Fibroblast of upper back skin (primary cell): ENCODE results near the gene RPS19.

Source experiments
- DNase-seq: peaks from one replicate; pipeline ENCODE4 v3.0.0-alpha.2; 2013

The RPS19 gene

DNA sequence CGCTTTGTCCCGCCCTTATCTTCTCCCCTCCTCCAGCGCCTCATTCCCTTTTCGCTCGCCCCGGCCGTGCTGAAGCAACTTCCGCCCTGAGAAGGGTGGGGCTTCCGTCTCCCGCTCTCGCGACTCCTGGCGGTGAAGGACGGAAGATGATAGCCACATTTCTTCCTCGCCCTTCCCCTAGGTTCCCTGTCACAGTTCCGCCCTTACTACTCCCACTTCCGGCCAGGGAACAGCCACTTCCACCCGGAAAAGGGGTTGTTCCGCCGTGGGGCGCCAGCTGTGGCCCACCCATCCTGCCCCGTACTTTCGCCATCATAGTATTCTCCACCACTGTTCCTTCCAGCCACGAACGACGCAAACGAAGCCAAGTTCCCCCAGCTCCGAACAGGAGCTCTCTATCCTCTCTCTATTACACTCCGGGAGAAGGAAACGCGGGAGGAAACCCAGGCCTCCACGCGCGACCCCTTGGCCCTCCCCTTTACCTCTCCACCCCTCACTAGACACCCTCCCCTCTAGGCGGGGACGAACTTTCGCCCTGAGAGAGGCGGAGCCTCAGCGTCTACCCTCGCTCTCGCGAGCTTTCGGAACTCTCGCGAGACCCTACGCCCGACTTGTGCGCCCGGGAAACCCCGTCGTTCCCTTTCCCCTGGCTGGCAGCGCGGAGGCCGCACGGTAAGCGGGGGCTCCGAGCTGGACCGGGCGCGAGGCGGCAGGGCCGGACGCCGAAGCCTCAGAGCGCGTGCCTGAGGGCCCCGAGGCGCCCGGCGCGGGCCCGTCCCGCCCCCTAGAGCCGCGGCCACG, at the start of gene RPS19:
RPS19 (plus strand) TSS at position 638 of the 801 bp plus-strand sequence. CDS start 520 bp downstream, outside the sequence.
- DNase-seq, result peak; percentile 99

DNA sequence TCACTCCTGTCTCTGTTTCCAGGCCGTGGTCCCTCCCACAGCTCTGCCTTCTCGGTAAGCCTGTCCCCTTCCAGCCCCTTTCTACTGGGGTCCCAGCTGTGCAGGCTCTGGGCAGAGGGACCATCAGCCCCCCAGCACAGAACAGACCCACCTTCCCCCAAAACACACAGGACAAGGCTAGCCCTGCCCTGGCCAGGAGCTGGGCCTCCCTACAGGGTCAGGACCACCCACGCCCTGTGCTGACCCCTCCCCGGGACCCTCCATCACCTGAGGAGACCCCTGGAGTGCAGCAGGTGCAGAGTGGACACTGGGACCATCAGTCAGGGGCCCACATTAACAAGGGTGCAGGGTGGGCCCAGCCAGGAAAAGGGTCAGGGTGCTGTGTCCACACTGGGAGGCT, 49.8 kb upstream of the RPS19 start:
- DNase-seq, result no peak

DNA sequence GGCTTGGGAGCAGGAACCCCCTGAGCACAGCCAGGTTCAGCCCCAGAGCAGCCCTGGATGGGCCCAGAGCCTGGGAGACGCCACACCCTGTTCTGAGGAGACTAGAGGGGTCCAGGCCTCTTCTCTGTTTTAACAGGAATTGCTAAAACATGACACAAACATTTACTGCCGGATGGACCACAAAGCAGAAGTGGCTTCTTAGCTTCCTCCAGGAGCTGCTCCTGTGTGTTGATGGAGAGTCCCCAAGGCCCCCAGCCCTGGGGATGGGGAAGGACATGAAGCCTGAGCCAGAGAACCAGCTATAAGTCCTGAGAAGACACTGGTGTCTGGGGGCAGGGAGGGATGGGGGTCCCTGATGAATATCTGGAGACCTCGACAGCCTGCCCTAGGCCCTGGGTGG, 49.0 kb upstream of the RPS19 start:
- DNase-seq, result no peak

DNA sequence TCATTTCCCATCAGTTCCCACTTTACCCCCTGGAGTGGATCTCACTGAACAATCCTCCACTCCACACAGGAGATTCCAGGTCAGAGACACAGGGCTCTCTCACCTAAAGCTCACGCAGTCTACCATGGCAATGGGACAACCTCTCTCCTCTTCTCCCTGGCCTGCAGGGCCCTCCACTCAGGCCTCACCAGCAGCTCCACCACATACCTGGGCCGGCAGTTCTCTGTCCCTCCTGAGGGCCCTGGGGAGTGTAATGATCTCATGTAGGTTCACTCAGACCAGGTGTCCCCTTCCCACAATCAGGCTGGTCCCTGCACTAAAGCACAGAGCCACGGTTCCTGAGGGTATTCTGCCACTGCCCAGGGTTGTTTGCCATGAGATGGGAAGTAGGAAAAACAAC, 48.1 kb upstream of the RPS19 start:
- DNase-seq, result no peak

DNA sequence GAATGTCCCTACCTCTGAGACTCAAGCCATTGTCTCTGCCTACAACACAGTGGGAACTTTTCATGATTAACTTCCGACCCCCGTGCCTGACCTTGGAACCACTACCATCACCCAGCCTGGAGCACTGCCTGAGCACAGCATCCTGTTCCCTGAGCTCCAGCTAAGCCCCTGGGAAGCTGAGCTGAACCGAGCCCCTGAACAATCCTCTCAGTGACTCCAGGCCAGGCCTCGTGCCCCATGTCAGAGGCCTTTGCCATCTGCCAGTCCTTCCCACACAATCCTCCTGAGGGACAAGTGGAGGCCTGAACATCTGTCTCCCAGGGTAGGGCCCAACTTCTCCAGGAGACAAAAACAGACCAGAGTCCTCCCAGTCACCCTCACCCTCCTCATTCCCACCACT, 46.1 kb upstream of the RPS19 start:
- DNase-seq, result no peak

DNA sequence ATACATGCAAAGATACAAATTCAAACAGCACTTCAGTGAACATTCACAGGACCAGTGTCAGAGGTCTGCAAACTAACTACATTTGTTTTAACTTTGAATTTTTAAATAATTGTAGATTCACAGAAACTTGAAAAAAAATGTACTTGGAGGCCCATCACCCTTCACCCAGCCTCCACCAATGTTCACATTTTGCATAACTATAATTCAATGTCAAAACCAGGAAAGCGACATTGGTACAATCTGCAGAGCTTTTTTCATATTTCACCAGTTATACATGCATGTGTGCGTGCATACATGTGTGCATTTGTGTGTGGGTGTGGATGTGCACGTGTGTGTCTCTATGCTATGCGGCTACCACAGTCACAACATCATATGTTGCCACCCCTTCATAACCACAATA, 44.8 kb upstream of the RPS19 start:
- DNase-seq, result no peak

DNA sequence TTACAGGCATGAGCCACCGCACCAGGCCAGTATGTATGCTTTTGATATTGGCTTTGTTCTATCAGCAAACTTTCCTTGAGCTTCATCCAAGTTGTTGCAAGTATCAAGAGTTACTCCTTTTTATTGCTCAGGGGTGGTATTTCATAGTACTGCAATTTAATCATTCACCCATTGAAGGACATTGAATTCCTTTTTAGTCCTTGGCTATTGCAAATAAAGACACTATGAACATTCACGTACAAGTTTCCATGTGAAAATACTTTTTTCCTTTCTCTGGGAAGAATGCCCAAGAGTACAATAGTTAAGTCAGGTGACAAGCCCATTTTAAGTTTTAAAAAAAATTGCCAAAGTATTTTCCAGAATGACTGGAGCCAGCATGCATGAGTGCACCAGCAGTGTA, 43.3 kb upstream of the RPS19 start:
- no peak for DNase-seq

DNA sequence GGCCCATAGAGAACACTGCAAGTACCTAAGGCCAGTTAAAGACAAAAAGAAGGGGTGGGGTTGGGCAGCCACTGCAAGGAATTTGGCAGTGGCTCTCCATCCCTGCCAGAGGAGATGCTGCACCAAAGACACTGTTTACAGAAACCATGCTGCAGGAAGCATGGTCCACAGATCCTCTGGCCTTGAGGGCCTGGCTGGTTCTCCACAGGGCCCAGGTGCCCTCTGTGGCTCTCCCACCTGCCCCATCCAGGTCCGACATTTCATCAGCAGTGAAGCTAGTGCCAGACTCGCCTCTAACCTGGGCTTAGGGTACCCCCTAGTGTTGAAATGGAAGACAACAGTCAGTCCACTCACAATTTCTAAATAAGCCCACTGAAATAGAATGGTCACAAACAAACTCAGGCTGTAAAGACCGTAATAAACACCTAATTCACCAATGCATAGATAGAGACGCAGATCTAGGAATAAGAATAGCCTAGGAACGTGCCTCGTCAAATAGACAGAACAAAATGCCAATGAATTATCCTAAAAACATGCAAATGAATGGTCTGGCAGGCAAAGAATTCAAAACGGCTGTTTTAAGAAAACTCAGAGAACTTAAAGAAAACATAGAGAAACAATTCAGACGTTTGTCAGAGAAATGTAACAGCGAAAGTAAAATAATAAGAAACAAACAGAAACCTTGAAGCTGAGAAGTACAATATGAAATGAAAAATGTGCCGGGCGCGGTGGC, 38.9 kb upstream of the RPS19 start:
- DNase-seq, result peak; percentile 7

DNA sequence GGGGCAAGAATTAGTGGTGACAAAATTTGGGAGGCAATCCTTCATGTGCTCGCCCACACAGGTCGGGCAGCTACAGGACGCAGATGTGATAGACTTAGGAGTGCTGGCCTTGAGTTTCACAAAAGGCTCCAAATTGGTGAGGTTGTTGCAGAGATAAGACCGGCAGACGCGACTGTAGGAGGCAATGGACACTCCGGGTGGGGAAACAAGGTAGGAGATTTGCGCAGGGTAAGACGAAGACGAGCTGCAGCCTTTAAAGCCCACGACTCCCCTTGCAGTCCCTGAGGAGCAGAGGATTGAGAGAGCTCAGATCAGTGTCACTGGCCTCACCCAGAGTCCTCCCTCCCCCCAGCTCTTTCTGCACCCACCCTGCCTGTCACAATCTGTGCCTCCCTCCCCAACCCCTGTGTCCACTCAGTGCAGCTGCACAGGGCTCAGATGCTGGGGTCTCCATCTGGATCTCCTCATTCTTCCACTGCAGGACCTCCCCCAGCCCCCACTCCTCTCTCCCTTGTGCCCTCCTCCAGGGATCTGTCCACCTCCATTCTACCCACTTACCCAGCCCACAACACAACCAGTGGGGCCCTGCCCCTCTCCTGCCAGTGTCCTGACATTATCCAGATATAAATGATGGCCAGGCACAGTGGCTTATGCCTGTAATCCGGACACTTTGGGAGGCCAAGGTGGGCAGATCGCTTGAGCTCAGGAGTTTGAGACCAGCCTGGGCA, 21.9 kb upstream of the RPS19 start:
- no peak for DNase-seq

DNA sequence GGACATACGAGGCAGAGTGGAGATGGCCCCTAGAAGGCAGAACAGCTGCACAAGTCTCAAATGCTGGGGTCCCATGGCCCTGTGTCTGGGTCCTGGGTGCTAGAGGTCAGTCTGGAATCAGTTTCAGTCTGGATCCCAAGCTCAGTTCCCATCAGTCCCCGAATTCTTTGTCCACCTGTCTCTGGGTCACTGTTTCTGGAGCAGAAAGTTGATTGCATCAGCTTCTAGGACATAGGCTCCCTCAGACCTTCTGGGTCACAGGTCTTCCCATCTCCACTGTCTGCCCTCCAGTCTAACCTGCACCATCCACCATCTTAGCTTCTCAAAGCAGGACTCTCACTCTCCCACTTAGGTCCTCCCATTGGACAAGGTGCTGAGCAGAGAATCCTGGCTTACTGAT, 20.8 kb upstream of the RPS19 start:
- no peak for DNase-seq

DNA sequence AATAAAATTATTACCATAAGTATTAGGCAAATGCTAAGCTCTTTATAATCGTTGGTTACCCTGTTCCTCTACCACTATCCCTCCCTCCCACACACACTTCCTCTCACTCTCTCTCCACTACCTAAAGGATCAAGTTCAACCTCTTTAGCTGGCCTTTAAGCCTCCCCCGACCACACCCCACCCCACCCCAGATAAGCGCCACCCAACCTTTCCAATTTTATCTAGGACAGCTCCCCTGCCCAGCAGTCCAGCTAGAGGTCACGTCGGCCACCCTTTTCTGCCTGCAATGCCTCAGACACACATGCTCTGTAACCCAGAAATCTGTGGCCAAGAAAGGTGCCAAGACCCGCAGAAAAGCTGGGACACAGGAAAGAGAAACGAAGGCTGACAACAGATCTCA, 16.7 kb upstream of the RPS19 start:
- DNase-seq, result no peak

DNA sequence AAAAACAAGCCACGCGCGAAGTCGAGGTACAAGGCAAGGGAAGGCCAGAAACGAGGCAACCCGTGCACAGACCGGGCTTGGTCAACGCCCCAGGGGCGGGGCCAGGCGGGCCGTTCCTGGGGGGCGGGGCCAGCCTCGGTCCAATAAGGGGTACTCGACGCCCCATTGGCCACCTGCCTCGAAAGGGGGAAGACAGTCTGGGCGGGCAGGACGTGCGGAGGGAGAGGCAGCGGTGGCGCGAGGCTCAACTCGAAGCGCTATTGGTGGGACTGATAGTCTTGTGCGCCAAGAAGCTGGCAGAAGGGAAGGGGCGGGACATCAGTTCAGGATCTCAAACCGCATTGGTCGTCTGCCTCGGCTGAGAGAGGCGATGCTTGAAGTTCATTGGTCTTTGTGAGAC, 15.5 kb upstream of the RPS19 start, which contains the start of gene LYPD4:
LYPD4 (minus strand) TSS at position 83 of the 400 bp plus-strand sequence. CDS start 5,398 bp downstream, outside the sequence.
- no peak for DNase-seq

DNA sequence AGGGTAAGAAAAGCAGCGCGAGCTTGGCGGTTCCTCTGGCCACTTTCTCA, 15.2 kb upstream of the RPS19 start, which contains the start of gene DMRTC2:
DMRTC2 (plus strand) TSS at position 42 of the 50 bp plus-strand sequence. CDS start 2,387 bp downstream, outside the sequence.
- DNase-seq, result no peak

DNA sequence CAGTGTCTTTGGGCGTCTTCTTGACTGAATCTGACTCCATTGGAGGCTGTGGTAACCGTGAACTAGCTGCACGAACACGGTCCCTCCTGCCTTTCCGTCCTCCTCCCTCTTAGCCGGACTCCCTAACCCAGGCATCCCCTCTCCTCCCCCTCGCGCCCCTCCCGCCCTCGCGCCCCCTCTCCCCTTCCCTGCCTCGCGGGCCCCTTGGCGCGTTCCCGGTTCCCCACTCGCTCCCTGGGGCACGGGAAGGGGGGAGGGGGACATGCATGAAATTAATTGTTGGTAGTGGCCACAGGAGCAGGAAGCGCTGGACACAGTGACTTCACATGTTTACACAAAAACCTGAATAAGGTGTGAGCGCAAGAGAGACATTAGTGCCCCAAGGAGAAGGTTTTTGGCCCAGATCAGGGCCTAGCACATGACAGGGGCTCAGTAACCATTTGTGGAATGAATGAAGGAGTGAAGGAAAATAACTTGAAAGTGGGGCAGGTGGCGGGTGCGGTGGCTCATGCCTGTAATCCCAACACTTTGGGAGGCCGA, 14.9 kb upstream of the RPS19 start:
- DNase-seq, result no peak

DNA sequence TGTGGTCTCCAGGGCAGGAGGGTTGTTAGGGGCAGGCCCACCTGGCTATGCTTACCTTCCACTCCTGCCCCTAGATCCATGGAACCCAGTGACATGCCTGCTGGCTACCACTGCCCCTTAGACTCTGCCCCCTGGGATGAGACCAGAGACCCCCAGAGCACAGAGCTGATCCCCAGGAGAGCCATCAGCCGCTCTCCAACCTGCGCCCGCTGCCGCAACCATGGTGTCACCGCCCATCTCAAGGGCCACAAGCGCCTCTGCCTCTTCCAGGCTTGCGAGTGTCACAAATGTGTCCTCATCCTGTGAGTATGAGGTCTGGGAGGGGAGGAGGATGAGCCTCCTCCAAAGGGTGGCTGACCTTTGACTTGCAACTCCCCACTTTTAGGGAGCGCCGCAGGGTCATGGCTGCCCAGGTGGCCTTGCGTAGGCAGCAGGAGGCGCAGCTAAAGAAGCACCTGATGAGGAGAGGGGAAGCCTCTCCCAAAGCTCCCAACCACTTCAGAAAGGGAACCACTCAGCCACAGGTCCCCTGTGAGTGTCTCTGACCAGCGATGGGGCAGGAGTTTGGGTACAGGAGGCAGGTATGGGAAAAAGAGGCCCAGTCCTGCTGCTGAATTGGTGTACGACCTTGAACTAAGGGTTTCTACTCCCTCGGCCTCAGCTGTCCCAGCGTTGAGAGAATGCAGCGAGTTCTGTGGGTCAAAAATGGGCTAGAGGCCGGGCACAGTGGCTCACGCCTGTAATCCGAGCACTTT, 12.5 kb upstream of the RPS19 start:
- no peak for DNase-seq

DNA sequence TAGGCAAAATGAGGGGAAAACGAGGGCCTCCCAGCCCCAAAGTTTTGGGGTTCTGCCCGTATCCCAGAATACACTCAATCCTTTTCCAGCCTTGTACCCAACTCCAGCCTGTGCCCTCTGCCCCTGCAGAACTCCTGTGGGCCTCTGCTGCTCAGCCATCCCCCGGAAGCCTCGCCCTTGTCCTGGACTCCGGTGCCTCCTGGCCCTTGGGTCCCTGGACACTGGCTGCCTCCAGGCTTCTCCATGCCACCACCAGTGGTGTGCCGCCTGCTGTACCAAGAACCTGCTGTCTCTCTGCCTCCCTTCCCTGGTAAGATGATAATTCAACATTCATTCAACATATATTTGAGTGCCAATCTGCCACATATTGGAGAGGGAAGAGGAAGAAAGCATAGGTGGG, 11.4 kb upstream of the RPS19 start:
- no peak for DNase-seq

DNA sequence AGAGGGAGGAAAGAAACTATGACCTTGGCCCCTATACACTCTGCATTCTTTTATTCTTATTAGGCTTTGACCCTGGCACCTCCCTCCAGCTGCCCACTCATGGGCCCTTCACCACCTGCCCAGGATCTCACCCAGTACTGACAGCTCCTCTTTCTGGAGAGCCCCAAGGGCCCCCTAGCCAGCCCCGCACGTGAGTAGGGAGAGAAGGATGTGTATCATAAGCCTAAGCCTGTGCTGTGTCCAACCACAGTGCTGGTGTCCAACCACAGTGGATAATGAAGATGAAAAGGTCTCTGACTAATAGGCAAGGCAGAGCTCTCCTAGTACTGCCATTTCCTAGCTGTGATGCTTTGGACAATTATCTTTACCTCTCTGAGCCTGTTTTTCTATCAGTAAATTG, 11.0 kb upstream of the RPS19 start:
- no peak for DNase-seq

DNA sequence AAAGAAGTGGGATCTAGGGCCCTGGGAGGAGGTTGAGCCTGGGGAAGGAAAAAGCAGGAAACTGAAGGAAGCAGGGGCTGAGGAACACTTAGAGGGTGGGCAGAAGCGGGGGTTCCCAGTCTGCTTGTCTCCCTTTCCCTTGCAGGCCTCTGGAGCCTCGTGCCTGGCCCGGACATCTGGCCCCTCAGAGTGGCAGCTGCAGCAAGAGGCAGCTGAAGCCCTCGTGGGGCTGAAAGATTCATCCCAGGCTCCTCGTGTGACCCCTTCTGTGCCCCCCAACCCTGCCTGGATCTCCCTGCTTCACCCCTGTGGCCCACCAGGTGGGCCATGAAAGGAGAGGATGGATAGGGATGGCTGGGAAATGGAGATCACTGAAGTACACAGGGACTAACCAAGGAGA, 9.7 kb upstream of the RPS19 start:
- DNase-seq, result no peak

DNA sequence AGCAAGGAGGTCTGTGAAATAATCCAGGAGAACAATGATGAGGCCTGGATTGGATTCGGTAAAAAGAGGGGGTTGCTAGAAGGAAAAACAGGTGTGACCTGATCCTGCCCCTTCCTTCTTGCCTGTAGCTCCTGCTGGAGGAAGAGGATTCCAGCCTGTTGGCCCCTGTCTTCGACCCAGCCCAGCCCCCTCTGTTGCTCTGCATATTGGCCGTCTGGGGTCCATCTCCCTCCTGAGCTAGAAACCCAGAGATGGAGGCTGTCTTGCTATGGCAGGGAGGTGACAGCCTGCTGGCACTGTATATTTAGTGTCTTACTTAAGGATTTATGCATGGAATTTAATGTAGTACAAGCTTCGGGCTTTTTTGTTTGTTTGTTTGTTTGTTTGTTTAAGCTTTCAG, 8.6 kb upstream of the RPS19 start:
- DNase-seq, result no peak

DNA sequence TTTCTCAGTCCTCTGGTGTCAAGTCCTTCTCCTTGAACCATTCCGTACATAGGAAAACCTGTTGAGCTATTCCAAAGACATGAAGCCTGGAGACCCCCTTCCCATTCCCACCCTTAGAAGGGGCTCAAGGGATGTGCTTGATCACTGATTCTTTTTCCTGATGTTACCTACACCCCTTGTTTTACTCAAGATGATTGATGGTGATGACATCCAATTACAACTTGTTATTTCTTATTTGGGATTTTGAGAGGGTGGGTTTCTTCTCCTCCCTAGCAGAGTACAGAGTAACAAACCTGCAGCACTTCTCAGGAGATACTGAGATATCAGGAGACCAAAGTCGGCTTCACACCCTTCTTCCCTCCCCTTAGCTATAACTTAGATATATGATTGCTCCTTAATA, 6.7 kb upstream of the RPS19 start:
- DNase-seq, result no peak

DNA sequence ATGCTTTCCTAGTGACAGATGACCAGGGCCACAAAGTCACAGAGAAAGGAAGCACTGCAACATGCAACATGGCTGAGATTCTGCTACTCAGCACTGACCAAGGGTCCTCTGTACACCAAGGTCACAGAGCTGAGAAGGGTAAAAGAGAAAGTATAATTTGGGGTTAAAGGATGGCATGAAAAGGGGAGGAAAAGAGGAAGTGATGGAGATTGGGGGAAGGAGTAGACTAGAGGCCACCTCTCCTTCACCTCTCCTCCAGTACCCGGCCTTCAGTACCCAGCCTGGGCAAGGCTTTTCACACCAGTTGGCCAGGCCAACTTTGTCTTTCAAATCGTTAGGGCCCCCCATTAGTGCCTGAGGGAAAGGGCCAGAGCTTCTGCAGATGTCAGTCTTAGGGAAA, 6.3 kb upstream of the RPS19 start:
- no peak for DNase-seq

DNA sequence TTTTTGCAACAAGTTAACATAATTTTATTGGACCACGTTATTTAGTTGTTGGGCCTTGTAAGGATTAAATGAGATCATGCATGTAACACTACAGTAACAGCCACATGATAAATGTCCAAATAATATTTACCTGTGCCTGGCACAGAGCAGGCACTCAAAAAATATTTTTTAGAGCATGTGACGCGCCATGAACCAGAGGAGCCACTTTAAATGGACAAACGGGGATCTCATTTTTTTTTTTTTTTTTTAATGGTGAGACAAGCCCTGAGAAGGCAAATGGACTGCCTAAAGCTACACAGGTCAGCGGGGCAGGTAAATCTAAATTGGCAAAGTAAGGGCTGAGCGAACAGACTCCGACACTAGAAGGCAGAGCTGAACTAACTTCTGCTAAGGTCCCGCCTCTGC, 840 bp upstream of the RPS19 start:
- no peak for DNase-seq

DNA sequence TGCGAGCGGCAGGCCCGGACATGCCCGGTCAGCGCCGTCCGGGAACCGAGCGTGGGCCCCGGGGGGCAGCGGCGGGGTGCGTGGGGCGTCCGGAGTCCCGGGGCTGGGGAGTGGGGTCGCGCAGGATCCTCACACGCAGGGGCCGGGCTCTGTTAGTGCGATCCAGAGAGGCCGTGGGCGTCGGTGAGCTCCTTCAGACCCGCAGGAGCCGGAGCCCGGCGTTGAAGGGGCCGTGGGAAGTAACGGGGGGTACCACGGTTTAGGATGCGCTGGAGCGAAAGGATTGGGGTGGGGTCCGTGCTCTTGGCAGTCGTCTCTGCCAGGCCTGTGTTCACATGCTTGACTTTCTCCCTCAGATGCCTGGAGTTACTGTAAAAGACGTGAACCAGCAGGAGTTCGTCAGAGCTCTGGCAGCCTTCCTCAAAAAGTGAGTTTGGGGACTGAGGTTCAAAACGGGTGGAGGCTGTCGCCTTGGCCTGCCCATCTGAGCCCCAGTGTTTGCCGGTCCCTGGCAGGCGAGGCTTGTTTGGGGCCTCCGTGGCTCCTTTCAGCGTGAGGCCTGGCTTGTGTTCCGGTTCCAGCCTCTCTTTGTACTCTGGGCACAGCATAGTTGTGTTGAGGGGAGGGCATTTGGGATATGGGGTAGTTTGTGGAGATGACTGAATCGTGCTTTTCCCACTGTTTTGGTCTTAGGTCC, 512 bp downstream of the RPS19 start:
- DNase-seq, result no peak
